Ishikawa (cell line): ENCODE data around the gene SASH1.

ENCODE experiments used
- CEBPB ChIP-seq: IDR thresholded peaks from 2 replicates; pipeline ENCODE4 v1.6.1; 2012
- CREB1 ChIP-seq: IDR thresholded peaks from 2 replicates; pipeline ENCODE4 v1.6.1; 2012; ENCODE audit warnings: low read depth
- EGR1 ChIP-seq: IDR thresholded peaks from 2 replicates; pipeline ENCODE4 v1.6.1; 2012
- EP300 ChIP-seq: IDR thresholded peaks from 2 replicates; pipeline ENCODE4 v1.6.1; 2012; ENCODE audit warnings: borderline replicate concordance
- FOXM1 ChIP-seq: IDR thresholded peaks from 2 replicates; pipeline ENCODE4 v1.6.1; 2012; ENCODE audit warnings: low read depth, borderline replicate concordance
- MAX ChIP-seq: IDR thresholded peaks from 2 replicates; pipeline ENCODE4 v1.6.1; 2012
- NFIC ChIP-seq: IDR thresholded peaks from 2 replicates; pipeline ENCODE4 v1.6.1; 2012
- RAD21 ChIP-seq: IDR thresholded peaks from 2 replicates; pipeline ENCODE4 v1.6.1; 2012; ENCODE audit warnings: low read depth
- TAF1 ChIP-seq: IDR thresholded peaks from 2 replicates; pipeline ENCODE4 v1.6.1; 2012; ENCODE audit warnings: low read depth, mild to moderate bottlenecking
- TCF12 ChIP-seq: IDR thresholded peaks from 2 replicates; pipeline ENCODE4 v1.6.1; 2012; ENCODE audit warnings: low read depth
- TEAD4 ChIP-seq: IDR thresholded peaks from 2 replicates; pipeline ENCODE4 v1.6.1; 2012
- USF1 ChIP-seq: IDR thresholded peaks from 2 replicates; pipeline ENCODE4 v1.6.1; 2012
- YY1 ChIP-seq: IDR thresholded peaks from 2 replicates; pipeline ENCODE4 v1.6.1; 2012; ENCODE audit warnings: low read depth
- ZBTB7A ChIP-seq: IDR thresholded peaks from 2 replicates; pipeline ENCODE4 v1.6.1; 2012; ENCODE audit warnings: low read depth
- TF ChIP-seq, protein P1 (sequence below): IDR thresholded peaks from 2 replicates; pipeline ENCODE4 v1.6.1; 2012; ENCODE audit warnings: low read depth, mild to moderate bottlenecking

Gene SASH1

DNA sequence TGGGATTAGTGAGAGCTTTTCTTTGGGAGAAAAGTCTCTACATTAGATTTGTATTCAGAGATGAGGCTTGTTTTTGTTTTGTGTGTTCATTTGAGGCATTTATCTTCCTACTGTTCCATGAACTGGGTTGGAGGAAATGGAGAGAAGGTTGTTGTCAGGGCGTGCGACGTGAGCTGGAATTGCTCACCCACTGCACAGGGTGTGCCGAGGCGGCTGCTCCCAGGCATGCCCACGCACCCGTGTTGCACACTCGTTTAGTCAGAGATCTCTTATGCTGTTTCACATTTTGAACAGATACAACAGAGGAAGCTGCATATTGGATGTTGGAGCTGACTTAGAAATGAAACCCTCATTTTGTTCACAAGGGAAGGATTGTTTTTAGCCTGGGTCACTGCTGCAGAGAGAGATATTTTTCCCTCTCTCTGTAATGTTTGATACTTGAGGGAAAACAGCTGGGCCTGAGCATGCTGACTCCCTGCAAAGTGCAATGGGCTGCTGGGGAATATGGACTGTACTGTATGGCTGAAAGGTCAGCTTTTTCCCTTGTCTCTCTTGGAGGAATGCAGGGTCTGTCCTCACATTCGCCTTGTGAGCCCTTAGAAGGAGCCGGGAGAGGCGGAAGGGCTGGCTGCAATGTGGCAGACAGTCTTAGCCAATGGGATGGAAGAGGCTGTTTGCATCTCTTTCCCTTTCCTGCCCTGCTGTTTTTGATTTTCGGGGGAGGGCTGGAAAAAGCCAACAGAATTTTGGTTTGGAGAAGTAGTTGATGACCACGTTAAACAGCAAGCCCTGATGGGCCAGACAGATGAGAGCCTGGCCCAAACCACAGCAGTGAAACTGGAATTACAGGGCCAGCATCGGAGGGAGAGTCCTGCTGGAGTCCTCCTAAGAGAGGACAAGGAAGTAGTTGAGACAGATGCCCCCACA lies 170.8 kb downstream of the SASH1 start:
- TF ChIP-seq, protein P1, sequence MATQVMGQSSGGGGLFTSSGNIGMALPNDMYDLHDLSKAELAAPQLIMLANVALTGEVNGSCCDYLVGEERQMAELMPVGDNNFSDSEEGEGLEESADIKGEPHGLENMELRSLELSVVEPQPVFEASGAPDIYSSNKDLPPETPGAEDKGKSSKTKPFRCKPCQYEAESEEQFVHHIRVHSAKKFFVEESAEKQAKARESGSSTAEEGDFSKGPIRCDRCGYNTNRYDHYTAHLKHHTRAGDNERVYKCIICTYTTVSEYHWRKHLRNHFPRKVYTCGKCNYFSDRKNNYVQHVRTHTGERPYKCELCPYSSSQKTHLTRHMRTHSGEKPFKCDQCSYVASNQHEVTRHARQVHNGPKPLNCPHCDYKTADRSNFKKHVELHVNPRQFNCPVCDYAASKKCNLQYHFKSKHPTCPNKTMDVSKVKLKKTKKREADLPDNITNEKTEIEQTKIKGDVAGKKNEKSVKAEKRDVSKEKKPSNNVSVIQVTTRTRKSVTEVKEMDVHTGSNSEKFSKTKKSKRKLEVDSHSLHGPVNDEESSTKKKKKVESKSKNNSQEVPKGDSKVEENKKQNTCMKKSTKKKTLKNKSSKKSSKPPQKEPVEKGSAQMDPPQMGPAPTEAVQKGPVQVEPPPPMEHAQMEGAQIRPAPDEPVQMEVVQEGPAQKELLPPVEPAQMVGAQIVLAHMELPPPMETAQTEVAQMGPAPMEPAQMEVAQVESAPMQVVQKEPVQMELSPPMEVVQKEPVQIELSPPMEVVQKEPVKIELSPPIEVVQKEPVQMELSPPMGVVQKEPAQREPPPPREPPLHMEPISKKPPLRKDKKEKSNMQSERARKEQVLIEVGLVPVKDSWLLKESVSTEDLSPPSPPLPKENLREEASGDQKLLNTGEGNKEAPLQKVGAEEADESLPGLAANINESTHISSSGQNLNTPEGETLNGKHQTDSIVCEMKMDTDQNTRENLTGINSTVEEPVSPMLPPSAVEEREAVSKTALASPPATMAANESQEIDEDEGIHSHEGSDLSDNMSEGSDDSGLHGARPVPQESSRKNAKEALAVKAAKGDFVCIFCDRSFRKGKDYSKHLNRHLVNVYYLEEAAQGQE: no peak
- TF ChIP-seq YY1: no peak
- TF ChIP-seq ZBTB7A: no peak

GRCh38 chr6:148514091-148514845 lies 171.6 kb downstream of the SASH1 start:
- no peak for TF ChIP-seq RAD21
- no peak for TF ChIP-seq EGR1
- TF ChIP-seq TCF12: no peak
- no peak for TF ChIP-seq NFIC
- TF ChIP-seq TEAD4: no peak
- no peak for TF ChIP-seq EP300
- TF ChIP-seq, protein P1: no peak
- TF ChIP-seq MAX: no peak
- no peak for TF ChIP-seq FOXM1
- no peak for TF ChIP-seq USF1
- no peak for TF ChIP-seq CREB1
- TF ChIP-seq YY1: no peak

- TF ChIP-seq USF1 (no peak), EGR1 (no peak)
Measured at GRCh38 chr6:148516217-148516616, 173.6 kb downstream of the SASH1 start.

DNA sequence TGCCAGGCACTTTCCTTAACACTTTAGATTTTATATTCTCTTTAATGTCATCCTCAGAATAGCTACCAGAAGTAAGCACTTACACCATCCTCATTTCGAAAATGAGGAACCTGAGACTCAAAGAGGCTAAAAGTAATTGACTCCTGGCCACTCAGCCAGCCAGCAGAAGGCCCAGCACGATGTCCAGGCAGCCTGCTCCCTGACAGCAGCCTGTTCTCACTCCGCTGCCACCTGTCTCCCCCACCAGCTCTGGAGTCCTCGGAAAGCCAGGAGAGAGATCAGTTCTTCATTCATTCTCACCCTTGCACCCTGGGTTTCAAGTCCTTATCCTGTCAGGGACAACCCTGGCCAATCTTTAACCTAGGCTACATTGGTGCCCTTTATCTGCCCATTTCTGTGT lies 174.0 kb downstream of the SASH1 start:
- TF ChIP-seq, protein P1: no peak
- no peak for TF ChIP-seq TAF1
- TF ChIP-seq NFIC: no peak
- TF ChIP-seq MAX: no peak
- TF ChIP-seq ZBTB7A: no peak
- no peak for TF ChIP-seq YY1
- TF ChIP-seq RAD21: no peak
- TF ChIP-seq TEAD4: no peak
- TF ChIP-seq FOXM1: no peak
- no peak for TF ChIP-seq USF1
- no peak for TF ChIP-seq EP300
- TF ChIP-seq TCF12: no peak
- no peak for TF ChIP-seq CREB1
- no peak for TF ChIP-seq CEBPB
- no peak for TF ChIP-seq EGR1
